Endothelial cell of umbilical vein (primary cell): Measurements from ENCODE around the gene SLC30A2. TPM values are rescaled to one million over a fixed set of nuclear protein-coding genes. Genes with fewer than 3 reads are reported as not detected.

Source experiments
- BruUV-seq: library from RNA; stranded (reverse); fragments of 400-500 nt; replicated peaks from 2 replicates; lab custom pipeline; 2021; lab: Mats Ljungman, UMichigan
- CTCF ChIA-PET: fragments of 300-600, 350-600 bp; sonication (Branson Sonifier 250); formaldehyde crosslinking; loops from one replicate; lab custom pipeline; 2021; ENCODE audit warnings: antibody characterized with exemption, inconsistent platforms; lab: Charles Lee
- POLR2A ChIA-PET: fragments of 300-600, 350-600 bp; sonication (Branson Sonifier 250); formaldehyde crosslinking; loops from one replicate; lab custom pipeline; 2021; ENCODE audit warnings: antibody characterized with exemption, inconsistent platforms; lab: Charles Lee
- DNase-seq: peaks from one replicate; pipeline ENCODE4 v3.0.0-alpha.2; 2011; ENCODE audit warnings: low read depth, low spot score
- FAIRE-seq: peaks from 2 replicates; lab custom pipeline; 2011; peaks lifted over from hg19 to GRCh38; lab: Jason Lieb, UNC
- H2AFZ ChIP-seq: 2 replicates; pipeline ENCODE4 v1.6.0; 2012; ENCODE audit warnings: low read depth, low read length, control low read depth, inconsistent platforms
- H3K27ac ChIP-seq: 2 replicates; pipeline ENCODE4 v1.5.1; 2011; ENCODE audit warnings: low read depth, mild to moderate bottlenecking, control low read depth, low read length, moderate library complexity; ENCODE audit not compliant: insufficient read depth
- H3K27me3 ChIP-seq, 2 experiments: 2 replicates each; pipeline versions ENCODE4 v1.6.0 to v1.6.1; 2011; ENCODE audit warnings: low read length in 2 of 2, mixed read lengths in 1 of 2; ENCODE audit not compliant: control insufficient read depth in 2 of 2, insufficient read depth in 2 of 2
- H3K36me3 ChIP-seq, 2 experiments: 2 replicates in 1 of 2; 3 replicates in 1 of 2; pipeline ENCODE4 v1.5.1; 2011; ENCODE audit warnings: low read length in 2 of 2, mild to moderate bottlenecking in 1 of 2, moderate library complexity in 1 of 2; ENCODE audit not compliant: control insufficient read depth in 2 of 2, insufficient read depth in 2 of 2; ENCODE audit errors: extremely low read depth in 1 of 2
- H3K4me1 ChIP-seq: 3 replicates; pipeline ENCODE4 v1.5.1; 2011; ENCODE audit warnings: mild to moderate bottlenecking, low read length; ENCODE audit not compliant: control insufficient read depth, insufficient read depth; ENCODE audit errors: extremely low read depth
- H3K4me2 ChIP-seq: 2 replicates; pipeline ENCODE4 v1.6.1; 2011; ENCODE audit warnings: low read length, control low read depth, mixed read lengths; ENCODE audit not compliant: insufficient read depth
- H3K4me3 ChIP-seq, 3 experiments: fragments of 200-600 bp in 1 of 3; sonication (generic), shearing (Covaris generic) in 1 of 3; replicated peaks in 1 of 3; 2 replicates each; pipeline ENCODE4 v1.5.1; 2011 to 2016; ENCODE audit warnings: control low read depth in 3 of 3, low read length in 3 of 3, mild to moderate bottlenecking in 2 of 3, inconsistent platforms in 1 of 3, low read depth in 1 of 3, moderate library complexity in 1 of 3; ENCODE audit not compliant: insufficient read depth in 1 of 3
- H3K79me2 ChIP-seq: 2 replicates; pipeline ENCODE4 v1.6.0; 2012; ENCODE audit warnings: low read length, inconsistent platforms; ENCODE audit not compliant: control insufficient read depth, insufficient read depth
- H3K9ac ChIP-seq: replicated peaks from 2 replicates; pipeline ENCODE3; 2011; ENCODE audit warnings: low read length, control low read depth; ENCODE audit not compliant: insufficient read depth; ENCODE audit errors: extremely low read depth
- H3K9me1 ChIP-seq: replicated peaks from 3 replicates; pipeline ENCODE4 v1.6.0; 2011; ENCODE audit warnings: mild to moderate bottlenecking, low read length; ENCODE audit not compliant: control insufficient read depth, insufficient read depth; ENCODE audit errors: extremely low read depth
- H3K9me3 ChIP-seq: replicated peaks from 2 replicates; pipeline ENCODE4 v1.5.1; 2012; ENCODE audit warnings: low read length, inconsistent platforms; ENCODE audit not compliant: control insufficient read depth, insufficient read depth
- H4K20me1 ChIP-seq: replicated peaks from 2 replicates; pipeline ENCODE3; 2011; ENCODE audit warnings: mild to moderate bottlenecking, low read length; ENCODE audit not compliant: control insufficient read depth, insufficient read depth; ENCODE audit errors: extremely low read depth
- CTCF ChIP-seq, 2 donors: IDR thresholded peaks; 1 replicate in 1 of 2; 2 replicates in 1 of 2; pipeline ENCODE4 v1.5.1; 2011; ENCODE audit warnings: low read length in 2 of 2, mild to moderate bottlenecking in 2 of 2, moderate library complexity in 2 of 2, control low read depth in 1 of 2, inconsistent platforms in 1 of 2, low read depth in 1 of 2; ENCODE audit not compliant: insufficient read depth in 1 of 2; ENCODE audit errors: extremely low read depth in 1 of 2
- EZH2 ChIP-seq: IDR thresholded peaks from 2 replicates; pipeline ENCODE4 v1.6.1; 2012; ENCODE audit warnings: borderline replicate concordance, low read depth, mild to moderate bottlenecking, moderate library complexity, low read length, inconsistent platforms; ENCODE audit not compliant: severe bottlenecking
- FOS ChIP-seq: IDR thresholded peaks from 2 replicates; pipeline ENCODE4 v1.6.1; 2011; ENCODE audit warnings: mild to moderate bottlenecking, low read length, moderate library complexity, borderline replicate concordance; ENCODE audit not compliant: insufficient read depth
- GATA2 ChIP-seq: IDR thresholded peaks from 2 replicates; pipeline ENCODE4 v1.7.0; 2011; ENCODE audit warnings: low read depth, mild to moderate bottlenecking, moderate library complexity, mixed read lengths, low read length; ENCODE audit not compliant: insufficient read length, insufficient read depth
- JUN ChIP-seq: IDR thresholded peaks from 2 replicates; pipeline ENCODE4 v1.6.1; 2011; ENCODE audit warnings: borderline replicate concordance, low read depth; ENCODE audit not compliant: insufficient read length, insufficient read depth
- MAX ChIP-seq: IDR thresholded peaks from 2 replicates; pipeline ENCODE4 v1.6.1; 2011; ENCODE audit not compliant: insufficient read depth, insufficient read length
- MYC ChIP-seq: IDR thresholded peaks from one replicate; pipeline ENCODE4 v1.6.1; 2011; ENCODE audit warnings: mild to moderate bottlenecking, low read depth, low read length
- POLR2A ChIP-seq: IDR thresholded peaks from 2 replicates; pipeline ENCODE4 v1.6.1; 2012; ENCODE audit warnings: low read depth, mild to moderate bottlenecking, control low read depth, low read length
- POLR2AphosphoS5 ChIP-seq: IDR thresholded peaks from 2 replicates; pipeline ENCODE4 v1.6.1; 2012; ENCODE audit warnings: low read depth, mild to moderate bottlenecking, control low read depth, low read length, moderate library complexity; ENCODE audit not compliant: insufficient read depth
- dilution Hi-C: fragments of 300-500 bp; cut with MboI; formaldehyde crosslinking; loops from one replicate; pipeline ENCODE4 v1.15.0; 2019; ENCODE audit warnings: low sequenced_read_pairs; ENCODE audit not compliant: extremely low pct_ligation_motif_present
- intact Hi-C: fragments of 100-400 bp; cut with micrococcal nuclease; formaldehyde crosslinking; loops from one replicate; pipeline ENCODE4 v1.10.0; 2022
- polyA plus RNA-seq, 4 experiments: library from polyadenylated mRNA; depleted of rRNA in 3 of 4; stranded (reverse) in 3 of 4; unstranded in 1 of 4; fragments of >200 nt; gene quantifications; 2 replicates each; pipeline versions ENCODE4 v1.2.1 to v1.2.3, GENCODE V29; 2011 to 2012; ENCODE audit warnings: missing spikeins in 1 of 4
- total RNA-seq: library from RNA; stranded (reverse); gene quantifications from 2 replicates; pipeline ENCODE4 v1.2.3, GENCODE V29; 2021

Gene SLC30A2
- total and polyA plus RNA-seq, 2 donors (not counting 3 experiments of a cell fraction or from before 2014, with no cell fraction given), result not detected

DNA sequence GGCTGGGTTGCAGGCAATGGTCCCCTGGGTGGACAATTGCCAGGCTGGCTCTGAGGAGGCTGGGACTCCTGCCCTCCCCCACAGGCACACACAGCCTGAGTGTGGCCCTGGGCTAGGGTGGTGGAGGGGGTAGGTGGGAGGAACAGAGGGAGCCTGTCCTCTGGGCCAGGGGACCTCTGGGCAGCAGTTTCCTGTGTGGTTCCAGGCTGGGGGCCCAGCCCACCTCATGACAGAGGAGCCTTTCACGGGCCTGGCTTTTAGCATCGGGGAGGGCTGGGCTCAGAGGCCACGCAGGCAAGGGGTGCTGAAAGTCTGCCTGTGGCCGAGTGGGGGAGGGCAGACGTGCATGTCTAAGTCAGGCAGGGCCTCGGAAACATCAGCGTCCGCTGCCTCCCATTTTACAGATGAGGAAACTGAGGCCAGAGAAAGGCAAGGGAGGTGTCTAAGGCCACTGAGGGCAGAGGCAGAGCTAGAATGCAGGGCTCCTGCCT lies 17.4 kb downstream of the SLC30A2 start:
- no peak overlapping the region for H3K4me3 ChIP-seq

More for the DNA sequence above, 17.4 kb downstream of the SLC30A2 start:
- Histone ChIP-seq H3K36me3 (no peaks in the 10 kb centered on the region), H4K20me1 (no peaks in the 10 kb centered on the region), H3K9me3 (no peaks in the 10 kb centered on the region), H3K79me2 (no peaks in the 10 kb centered on the region), H3K4me1 (no peaks in the 10 kb centered on the region), H3K9ac (no peak overlapping the region), H2AFZ (no peak overlapping the region), H3K4me2 (no peak overlapping the region), H3K27me3 (peaks cover 0 to 1% of the 10 kb centered on the region in 2 experiments), H3K27ac (no peak overlapping the region), H3K9me1 (no peaks in the 10 kb centered on the region)
- no TSS peak for BruUV-seq
- no peak for FAIRE-seq
- ChIA-PET POLR2A (no interaction called here), CTCF (interaction anchor here (2.3 kb wide), 1 partner anchor 116 kb away, joined by 7 read pairs; no protein-coding TSS in a partner anchor)
- TF ChIP-seq EZH2 (no peak), POLR2AphosphoS5 (no peak), POLR2A (no peak), FOS (no peak), MYC (no peak), GATA2 (no peak), MAX (no peak), CTCF (IDR thresholded peaks at IDR 0.05; ENCODE audit: extremely low read depth in 1 of 2, insufficient read depth in 1 of 2, low read depth in 1 of 2, low read length in 2 of 2) (no peak), JUN (no peak)
- intact Hi-C loops (no loop called here), dilution Hi-C loops (no loop called here)
- DNase-seq, result no peak
